ENCODE data around the gene RAI1. TPM values are rescaled to one million over a fixed set of nuclear protein-coding genes. Genes with fewer than 3 reads are reported as not detected.

The RAI1 gene
- total RNA-seq, 1 donor from 2014 or later, result 40.1 TPM

DNA sequence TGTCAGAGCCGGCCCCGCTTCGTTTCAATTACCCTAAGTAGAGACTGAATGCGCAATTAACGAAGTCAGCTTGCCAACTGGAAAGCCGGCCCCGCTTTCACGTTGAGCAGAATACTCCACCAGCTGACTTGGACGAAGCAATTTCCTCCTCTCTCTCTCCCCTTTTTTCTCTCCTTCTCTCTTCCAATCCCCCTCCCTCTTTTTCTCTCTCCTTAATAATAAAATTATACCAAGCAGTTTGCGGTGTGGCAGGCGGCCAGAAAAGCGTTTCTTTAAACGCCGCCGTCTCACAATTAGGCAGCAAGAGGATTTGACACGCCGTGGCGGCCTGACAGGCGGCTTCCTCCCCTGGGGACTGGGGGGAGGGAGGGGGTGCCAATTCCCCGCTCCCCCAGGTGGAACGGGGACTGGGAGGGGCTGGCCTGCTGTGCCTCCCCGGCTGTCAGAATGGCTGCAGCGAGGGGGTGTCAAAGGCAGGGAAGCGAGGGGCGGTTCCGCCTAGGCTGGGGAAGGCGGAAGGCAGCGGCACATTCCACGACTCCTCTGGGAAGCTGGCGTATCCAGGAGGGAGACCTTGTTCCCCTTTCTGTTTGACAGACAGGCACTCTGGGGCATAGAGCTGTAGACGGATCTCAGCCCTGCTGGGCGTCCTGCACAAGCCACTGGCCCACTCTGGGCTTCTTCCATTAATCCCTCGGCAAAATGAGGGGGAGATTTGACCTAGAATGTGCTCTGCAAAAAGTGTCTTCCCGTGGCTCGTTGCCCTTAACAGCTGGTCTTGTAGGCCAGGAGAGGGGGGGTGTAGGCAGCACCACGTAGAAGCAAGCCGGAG, 102.8 kb downstream of the RAI1 start:
- DNase-seq (ENCODE audit: extremely low spot score, unreplicated experiment), result peak; percentile 88
- H3K4me1 Mint-ChIP-seq (ENCODE audit: unreplicated experiment), result peaks cover 45% of the 10 kb centered on the region

GRCh38 chr17:17784657-17785267, 103.5 kb downstream of the RAI1 start:
- Mint-ChIP-seq H3K27ac (ENCODE audit: unreplicated experiment) (peak overlapping the region; percentile 72), H3K27me3 (ENCODE audit: unreplicated experiment) (no peaks in the 10 kb centered on the region), H3K36me3 (ENCODE audit: unreplicated experiment) (no peaks in the 10 kb centered on the region), H3K9me3 (ENCODE audit: unreplicated experiment) (no peaks in the 10 kb centered on the region), H3K4me3 (ENCODE audit: unreplicated experiment) (no peak overlapping the region), H3K4me1 (ENCODE audit: unreplicated experiment) (peaks cover 47% of the 10 kb centered on the region)
- peak; percentile 28 for TF ChIP-seq CTCF (IDR thresholded peaks at IDR 0.05)
- DNase-seq (ENCODE audit: extremely low spot score, unreplicated experiment), result no peak

More for the DNA sequence above, 102.8 kb downstream of the RAI1 start:
- H3K27ac Mint-ChIP-seq (ENCODE audit: unreplicated experiment), result peak overlapping the region; percentile 68
- TF ChIP-seq CTCF (IDR thresholded peaks at IDR 0.05), result no peak
- no peaks in the 10 kb centered on the region for H3K27me3 Mint-ChIP-seq (ENCODE audit: unreplicated experiment)
- H3K9me3 Mint-ChIP-seq (ENCODE audit: unreplicated experiment), result no peaks in the 10 kb centered on the region
- H3K4me3 Mint-ChIP-seq (ENCODE audit: unreplicated experiment), result peak overlapping the region; percentile 68
- no peaks in the 10 kb centered on the region for H3K36me3 Mint-ChIP-seq (ENCODE audit: unreplicated experiment)

DNA sequence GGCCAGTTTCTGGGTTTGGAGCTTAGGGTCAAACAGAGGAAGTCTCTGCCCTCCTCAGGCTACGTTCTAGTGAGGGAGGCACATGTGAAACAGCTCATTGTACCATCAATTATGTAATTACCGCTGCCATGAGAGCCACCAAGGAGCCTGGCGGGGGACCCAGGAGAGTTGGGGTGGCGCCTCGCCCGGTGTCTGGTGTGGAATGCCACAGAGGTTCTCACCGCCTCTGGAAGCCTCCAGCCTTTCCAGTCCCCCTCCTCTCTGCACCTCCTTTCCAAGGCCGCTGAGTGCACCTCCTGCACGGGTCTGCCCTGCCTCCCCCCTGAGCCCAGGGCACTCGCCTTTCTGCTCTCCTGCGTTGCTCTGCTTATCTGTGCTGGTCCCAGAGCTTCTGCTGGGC, 104.1 kb downstream of the RAI1 start:
- no peak overlapping the region for H3K4me3 Mint-ChIP-seq (ENCODE audit: unreplicated experiment)
- no peaks in the 10 kb centered on the region for H3K36me3 Mint-ChIP-seq (ENCODE audit: unreplicated experiment)
- H3K4me1 Mint-ChIP-seq (ENCODE audit: unreplicated experiment), result peaks cover 48% of the 10 kb centered on the region
- peak overlapping the region; percentile 72 for H3K27ac Mint-ChIP-seq (ENCODE audit: unreplicated experiment)
- H3K9me3 Mint-ChIP-seq (ENCODE audit: unreplicated experiment), result no peaks in the 10 kb centered on the region
- DNase-seq (ENCODE audit: extremely low spot score, unreplicated experiment), result no peak
- H3K27me3 Mint-ChIP-seq (ENCODE audit: unreplicated experiment), result no peaks in the 10 kb centered on the region
- TF ChIP-seq CTCF (IDR thresholded peaks at IDR 0.05), result no peak

DNA sequence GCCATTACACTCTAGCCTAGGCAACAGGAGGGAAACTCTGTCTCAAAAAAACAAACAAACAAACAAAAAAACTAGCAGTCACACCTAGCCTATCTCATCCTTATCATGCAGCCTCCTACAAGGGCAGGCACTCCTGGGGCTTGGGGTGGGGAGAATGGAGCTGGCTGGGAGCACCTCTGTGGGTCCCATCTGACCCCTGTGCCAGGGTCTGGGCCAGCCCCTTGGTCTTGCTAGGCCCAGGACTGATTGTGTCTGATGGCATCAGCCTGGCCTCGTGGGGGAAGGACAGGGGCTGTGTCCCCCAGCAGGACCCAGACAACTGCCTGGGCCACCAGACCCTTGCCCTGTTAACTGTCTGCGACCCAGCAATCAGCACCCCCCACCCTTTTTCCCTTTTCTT, 105.7 kb downstream of the RAI1 start:
- Mint-ChIP-seq H3K4me3 (ENCODE audit: unreplicated experiment) (no peak overlapping the region), H3K27ac (ENCODE audit: unreplicated experiment) (no peak overlapping the region)
- no peak for TF ChIP-seq CTCF (IDR thresholded peaks at IDR 0.05)

DNA sequence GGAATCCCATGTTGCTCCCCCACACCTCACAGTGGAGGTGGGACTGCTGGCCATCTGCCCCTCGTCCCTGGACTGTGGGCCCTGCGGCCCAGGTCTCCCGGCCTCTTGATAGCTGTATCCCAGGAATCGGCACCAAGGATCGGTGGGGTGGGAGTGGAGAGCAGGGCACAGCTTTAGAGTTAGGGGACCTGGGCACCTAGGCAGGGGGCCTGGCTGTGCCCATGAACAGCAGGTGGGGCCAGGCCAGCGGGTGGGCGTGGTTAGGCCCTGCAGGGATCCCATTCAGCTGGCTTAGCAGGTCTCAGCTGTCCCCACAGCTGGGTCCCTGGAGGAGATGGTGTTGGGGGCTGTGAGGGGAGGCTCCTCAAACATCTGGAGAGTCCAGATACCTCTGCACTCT, 106.3 kb downstream of the RAI1 start:
- Mint-ChIP-seq H3K4me3 (ENCODE audit: unreplicated experiment) (no peak overlapping the region), H3K36me3 (ENCODE audit: unreplicated experiment) (no peaks in the 10 kb centered on the region), H3K4me1 (ENCODE audit: unreplicated experiment) (peaks cover 49% of the 10 kb centered on the region), H3K27me3 (ENCODE audit: unreplicated experiment) (no peaks in the 10 kb centered on the region), H3K27ac (ENCODE audit: unreplicated experiment) (no peak overlapping the region), H3K9me3 (ENCODE audit: unreplicated experiment) (no peaks in the 10 kb centered on the region)
- no peak for DNase-seq (ENCODE audit: extremely low spot score, unreplicated experiment)
- TF ChIP-seq CTCF (IDR thresholded peaks at IDR 0.05), result no peak

More for the DNA sequence above, 105.7 kb downstream of the RAI1 start:
- Mint-ChIP-seq H3K27me3 (ENCODE audit: unreplicated experiment) (no peaks in the 10 kb centered on the region), H3K36me3 (ENCODE audit: unreplicated experiment) (no peaks in the 10 kb centered on the region), H3K4me1 (ENCODE audit: unreplicated experiment) (peaks cover 43% of the 10 kb centered on the region), H3K9me3 (ENCODE audit: unreplicated experiment) (no peaks in the 10 kb centered on the region)
- DNase-seq (ENCODE audit: extremely low spot score, unreplicated experiment), result no peak
